Uterus (tissue), 4 donors: Measurements from ENCODE around the gene LMO7. TPM values are rescaled to one million over a fixed set of nuclear protein-coding genes. Genes with fewer than 3 reads are reported as not detected.
"Not testable (repeated sequence)": the region's sequence is repeated elsewhere in the genome, so short reads cannot be mapped to it uniquely, and the experiment has no call there.

Source experiments
- DNase-seq, 2 donors: peaks; one replicate each; pipeline ENCODE4 v3.0.0-alpha.2; 2019 to 2020
- H3K27ac ChIP-seq, 2 donors: fragments of 200-600 bp; sonication (generic); 1 replicate in 1 of 2; 2 replicates in 1 of 2; pipeline ENCODE4 v1.5.1; 2016 to 2018
- H3K27me3 ChIP-seq, 2 donors: fragments of 200-600 bp; sonication (generic); one replicate each; pipeline ENCODE4 v1.5.1; 2018 to 2019; ENCODE audit warnings: control low read depth in 1 of 2
- H3K36me3 ChIP-seq, 2 donors: fragments of 200-600 bp; sonication (generic); one replicate each; pipeline ENCODE4 v1.5.1; 2019; ENCODE audit warnings: control low read depth in 1 of 2
- H3K4me1 ChIP-seq, 2 donors: fragments of 200-600 bp; sonication (generic); one replicate each; pipeline ENCODE4 v1.5.1; 2018 to 2019; ENCODE audit warnings: control low read depth in 1 of 2
- H3K4me3 ChIP-seq, 2 donors: fragments of 200-600 bp; sonication (generic); 1 replicate in 1 of 2; 2 replicates in 1 of 2; pipeline ENCODE4 v1.5.1; 2018 to 2019; ENCODE audit warnings: mild to moderate bottlenecking in 1 of 2
- H3K9me3 ChIP-seq, 2 donors: fragments of 200-600 bp; sonication (generic); one replicate each; pipeline ENCODE4 v1.5.1; 2019; ENCODE audit warnings: control low read depth in 1 of 2
- CTCF ChIP-seq, 4 experiments: fragments of 200-600 bp in 2 of 4; fragments of 450-650 bp in 2 of 4; sonication (generic) in 2 of 4; IDR thresholded peaks; one replicate each; pipeline ENCODE4 v1.5.1; 2016 to 2019; ENCODE audit warnings: antibody characterized with exemption in 4 of 4, mild to moderate bottlenecking in 2 of 4, moderate library complexity in 1 of 4
- POLR2A ChIP-seq, 2 donors: fragments of 450-650 bp; IDR thresholded peaks; one replicate each; pipeline ENCODE4 v1.6.1; 2016; ENCODE audit warnings: antibody characterized with exemption in 2 of 2, mild to moderate bottlenecking in 1 of 2, moderate library complexity in 1 of 2
- intact Hi-C: fragments of 100-400 bp; cut with DNase I; formaldehyde crosslinking; loops from one replicate; pipeline ENCODE4 v1.15.1; 2023; ENCODE audit warnings: low total_unique reads
- total RNA-seq, 4 donors: library from RNA; depleted of rRNA in 3 of 4; stranded (reverse); fragments of >200 nt in 3 of 4; gene quantifications; one replicate each; pipeline versions ENCODE4 v1.1.0 to v1.2.4, GENCODE V29; 2014 to 2023
- donor health status: DM: yes; HTN: yes; CAD: no.

LMO7 gene
- total RNA-seq, 4 donors from 2014 or later, result 2.6 to 55.4 (median 24.2) TPM

DNA sequence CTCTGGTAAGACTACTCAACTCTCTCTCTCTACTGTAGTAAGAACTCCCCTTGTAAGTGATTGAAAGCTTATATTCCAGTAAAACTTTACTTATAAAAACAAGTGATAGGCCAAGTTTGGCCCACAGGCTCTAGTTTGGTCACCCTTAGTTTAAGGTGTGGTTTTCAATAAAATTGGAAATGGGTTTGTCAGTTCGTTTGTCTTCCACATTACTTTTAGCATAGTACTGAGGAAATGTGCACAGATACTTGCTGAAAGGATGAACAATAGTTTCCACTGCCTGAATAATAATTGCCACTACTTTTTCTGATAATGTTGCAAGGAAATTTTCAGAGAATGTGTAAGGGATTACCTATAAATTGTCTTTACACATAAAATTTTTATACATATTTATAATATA, 54.5 kb downstream of the LMO7 start:
- Histone ChIP-seq H3K9me3 (no peaks in the 10 kb centered on the region), H3K27ac (no peak overlapping the region), H3K36me3 (no peaks in the 10 kb centered on the region), H3K4me1 (no peaks in the 10 kb centered on the region), H3K4me3 (no peak overlapping the region), H3K27me3 (no peaks in the 10 kb centered on the region)
- intact Hi-C loops, result no loop called here
- TF ChIP-seq CTCF (IDR thresholded peaks at IDR 0.05) (no peak), POLR2A (IDR thresholded peaks at IDR 0.05) (no peak)
- DNase-seq, result no peak

- no peaks in the 10 kb centered on the region for H3K4me1 ChIP-seq
- H3K9me3 ChIP-seq, result no peaks in the 10 kb centered on the region
- DNase-seq, result no peak
- no peak overlapping the region for H3K27ac ChIP-seq
- no peaks in the 10 kb centered on the region for H3K36me3 ChIP-seq
- TF ChIP-seq POLR2A (IDR thresholded peaks at IDR 0.05), result no peak
- no peak for TF ChIP-seq CTCF (IDR thresholded peaks at IDR 0.05)
- H3K4me3 ChIP-seq, result no peak overlapping the region
- no peaks in the 10 kb centered on the region for H3K27me3 ChIP-seq
- intact Hi-C loops, result no loop called here
Measured at GRCh38 chr13:75691183-75691582, 55.1 kb downstream of the LMO7 start.

- Histone ChIP-seq H3K27me3 (no peaks in the 10 kb centered on the region), H3K4me1 (no peaks in the 10 kb centered on the region), H3K9me3 (no peaks in the 10 kb centered on the region), H3K36me3 (no peaks in the 10 kb centered on the region), H3K27ac (no peak overlapping the region), H3K4me3 (no peak overlapping the region)
- DNase-seq, result no peak
- intact Hi-C loops, result no loop called here
- TF ChIP-seq CTCF (IDR thresholded peaks at IDR 0.05) (no peak), POLR2A (IDR thresholded peaks at IDR 0.05) (no peak)
Measured at GRCh38 chr13:75693227-75693626, 57.1 kb downstream of the LMO7 start.

DNA sequence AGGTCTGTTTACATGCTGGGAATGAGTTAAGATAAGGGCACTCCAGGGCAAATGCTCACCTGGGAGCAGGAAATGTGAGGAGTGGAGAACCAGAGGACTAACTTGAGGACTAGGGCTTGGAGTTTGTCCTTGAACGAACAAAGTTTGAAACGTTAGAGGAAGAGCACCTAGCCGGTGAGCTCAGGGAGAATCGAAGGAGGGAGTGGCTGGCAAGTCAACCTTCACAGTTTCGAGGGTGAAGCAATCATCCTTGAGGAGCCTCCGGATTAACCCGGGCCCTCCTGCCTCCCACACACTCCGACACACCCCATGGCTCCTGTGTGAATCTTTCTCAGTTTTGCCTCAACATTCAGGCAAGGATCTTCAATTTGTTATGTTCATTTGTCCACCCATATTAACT, 58.6 kb downstream of the LMO7 start:
- no peaks in the 10 kb centered on the region for H3K27me3 ChIP-seq
- H3K4me1 ChIP-seq, result no peaks in the 10 kb centered on the region
- no peaks in the 10 kb centered on the region for H3K36me3 ChIP-seq
- DNase-seq, result no peak
- TF ChIP-seq CTCF (IDR thresholded peaks at IDR 0.05) (no peak), POLR2A (IDR thresholded peaks at IDR 0.05) (no peak)
- no peak overlapping the region for H3K27ac ChIP-seq
- H3K4me3 ChIP-seq, result no peak overlapping the region
- H3K9me3 ChIP-seq, result no peaks in the 10 kb centered on the region
- intact Hi-C loops, result no loop called here

DNA sequence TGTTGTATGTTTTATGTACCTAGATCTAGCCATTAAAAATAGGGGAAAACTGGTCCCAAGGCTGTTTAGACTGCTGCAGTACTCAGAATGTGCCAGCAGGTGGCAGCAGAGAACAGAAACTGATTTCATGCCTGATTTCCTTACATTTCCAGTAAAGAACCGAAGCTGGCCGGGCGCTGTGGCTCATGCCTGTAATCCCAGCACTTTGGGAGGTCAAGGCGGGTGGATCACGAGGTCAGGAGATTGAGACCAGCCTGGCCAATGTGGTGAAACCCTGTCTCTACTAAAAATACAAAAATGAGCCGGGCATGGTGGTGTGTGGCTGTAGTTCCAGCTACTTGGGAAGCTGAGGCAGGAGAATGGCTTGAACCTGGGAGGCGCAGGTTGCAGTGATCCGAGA, 59.8 kb downstream of the LMO7 start:
- H3K27me3 ChIP-seq, H3K4me1 ChIP-seq, intact Hi-C loops, H3K4me3 ChIP-seq, H3K27ac ChIP-seq, H3K36me3 ChIP-seq, H3K9me3 ChIP-seq: not testable (repeated sequence)
- peak; percentile 68 to 75 for DNase-seq
- peak; percentile 83 to 93 (median 88) for TF ChIP-seq CTCF (IDR thresholded peaks at IDR 0.05)
